Activated CD4-positive, alpha-beta T cell treated with anti-CD3 and anti-CD28 coated beads, Interleukin-2, amount 50 U/mL, for 4 hours (primary cell): ENCODE data around the gene MIR17HG.
"Not testable (repeated sequence)": the region's sequence is repeated elsewhere in the genome, so short reads cannot be mapped to it uniquely, and the experiment has no call there.

Experiments
- DNase-seq, 2 experiments: peaks; one replicate each; pipeline ENCODE4 v3.0.0-alpha.2; 2020

MIR17HG gene

DNA sequence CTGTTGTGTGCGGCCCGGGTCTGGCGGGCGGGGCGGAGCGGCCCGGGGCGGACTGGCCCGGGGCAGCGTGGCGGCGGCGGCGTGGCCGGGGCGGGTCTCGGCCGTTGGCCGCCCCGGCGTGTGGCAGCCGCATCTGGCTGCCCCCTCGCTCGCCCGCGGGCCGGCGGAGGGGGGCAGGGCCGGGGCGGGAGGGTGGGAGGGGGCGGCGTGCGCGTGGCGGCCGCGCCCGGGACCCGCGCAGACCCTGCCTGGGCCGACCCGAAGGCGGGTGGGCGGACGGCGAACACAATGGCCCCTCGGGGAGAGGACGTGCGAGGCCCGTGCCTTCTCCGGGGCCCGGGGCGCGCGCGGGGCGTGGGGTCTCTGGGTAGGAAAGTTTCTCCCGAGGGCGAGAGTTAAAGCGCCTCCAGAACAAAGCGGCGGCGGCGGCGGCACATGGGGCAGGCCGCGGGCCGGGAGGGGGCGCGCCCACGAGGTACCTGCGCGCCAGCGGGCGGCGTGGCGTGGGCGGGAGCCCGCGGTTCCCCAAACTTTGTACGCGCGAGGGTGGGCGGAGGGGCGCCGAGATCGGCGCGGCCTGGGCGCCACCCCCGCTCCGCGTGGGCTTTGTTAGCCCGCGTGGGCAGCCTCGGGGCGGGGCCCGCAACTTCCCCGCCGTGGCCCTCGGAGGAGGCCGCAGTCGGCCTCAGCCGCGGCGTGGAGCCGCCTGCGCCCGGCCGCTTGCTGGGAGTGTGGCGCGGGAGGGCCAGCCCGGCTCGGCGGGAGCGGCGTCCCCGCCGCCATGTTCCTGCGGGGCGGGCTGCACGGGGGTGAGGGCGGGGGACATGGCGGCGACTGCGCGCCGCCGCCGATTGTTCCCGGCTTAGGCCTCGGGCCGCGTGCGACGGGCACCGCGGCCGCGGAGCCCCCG, 764 bp downstream of the MIR17HG start:
- peak; percentile 79 to 86 for DNase-seq

DNA sequence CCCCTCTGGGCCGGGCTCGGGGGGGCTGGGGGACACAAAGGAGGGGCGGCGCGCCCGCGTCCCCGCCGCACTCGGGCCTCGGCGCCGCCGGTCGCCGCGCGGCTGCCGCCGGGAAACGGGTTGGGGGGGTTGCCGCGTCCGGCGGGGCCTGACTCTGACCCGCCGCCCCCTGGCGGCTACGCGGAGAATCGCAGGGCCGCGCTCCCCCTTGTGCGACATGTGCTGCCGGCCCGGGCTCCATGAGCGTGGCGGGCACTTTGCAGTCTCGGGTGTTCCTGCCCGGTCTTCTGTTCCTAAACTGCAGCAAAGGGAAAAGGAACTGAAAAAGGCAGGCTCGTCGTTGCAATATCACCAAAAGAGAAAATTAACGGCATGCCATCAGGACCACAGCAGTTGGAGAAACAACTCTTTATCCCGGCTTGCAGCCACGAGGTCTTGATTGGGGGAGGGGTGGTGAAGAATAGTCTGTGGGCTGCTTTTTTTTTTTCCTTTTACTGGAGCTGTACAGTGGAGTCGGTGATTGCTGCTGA, 1.5 kb downstream of the MIR17HG start:
- peak; percentile 90 to 91 for DNase-seq

- DNase-seq = no peak
These were observed 2.8 kb downstream of the MIR17HG start for GRCh38 chr13:91349992-91350911.

- DNase-seq = no peak
These were observed 3.6 kb downstream of the MIR17HG start for GRCh38 chr13:91351123-91351522.

DNA sequence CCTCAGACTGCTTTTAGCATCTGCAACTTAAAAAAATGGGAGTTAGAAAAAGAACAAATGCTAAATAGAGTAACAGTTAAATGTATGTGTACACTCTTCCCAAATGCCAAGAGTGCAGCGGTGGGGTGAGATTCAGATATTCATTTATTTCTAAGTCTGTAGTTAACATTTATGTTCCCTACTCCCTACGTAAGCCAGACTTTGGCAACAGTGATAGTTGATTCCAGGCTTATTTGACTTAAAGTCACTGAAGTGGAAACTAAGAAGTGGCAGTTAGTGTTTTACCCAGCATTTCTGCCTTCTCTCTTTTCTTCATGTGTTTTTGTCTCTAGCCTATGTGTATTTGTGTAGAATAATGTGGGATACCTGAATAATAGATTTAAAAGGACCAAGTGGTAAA, 4.5 kb downstream of the MIR17HG start:
- no peak for DNase-seq

DNA sequence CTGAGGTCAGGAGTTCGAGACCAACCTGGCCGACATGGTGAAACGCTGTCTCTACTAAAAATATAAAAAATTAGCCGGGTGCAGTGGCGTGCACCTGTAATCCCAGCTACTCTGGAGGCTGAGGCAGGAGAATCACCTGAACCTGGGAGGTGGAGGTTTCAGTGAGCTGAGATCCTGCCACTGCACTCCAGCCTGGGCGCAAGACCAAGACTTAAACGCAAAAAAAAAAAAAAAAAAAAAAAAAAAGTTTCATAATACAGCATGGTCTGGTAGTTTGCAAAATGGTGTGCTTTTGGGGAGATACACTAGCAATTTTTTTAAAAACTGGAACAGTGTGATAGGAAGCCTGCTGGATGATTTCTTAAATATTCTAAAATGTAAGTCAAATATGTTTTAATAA, 5.4 kb downstream of the MIR17HG start:
- DNase-seq = not testable (repeated sequence)

GRCh38 chr13:91353494-91353893, 6.0 kb downstream of the MIR17HG start:
- DNase-seq = no peak

GRCh38 chr13:91355099-91355825, 7.8 kb downstream of the MIR17HG start:
- DNase-seq = no peak

DNA sequence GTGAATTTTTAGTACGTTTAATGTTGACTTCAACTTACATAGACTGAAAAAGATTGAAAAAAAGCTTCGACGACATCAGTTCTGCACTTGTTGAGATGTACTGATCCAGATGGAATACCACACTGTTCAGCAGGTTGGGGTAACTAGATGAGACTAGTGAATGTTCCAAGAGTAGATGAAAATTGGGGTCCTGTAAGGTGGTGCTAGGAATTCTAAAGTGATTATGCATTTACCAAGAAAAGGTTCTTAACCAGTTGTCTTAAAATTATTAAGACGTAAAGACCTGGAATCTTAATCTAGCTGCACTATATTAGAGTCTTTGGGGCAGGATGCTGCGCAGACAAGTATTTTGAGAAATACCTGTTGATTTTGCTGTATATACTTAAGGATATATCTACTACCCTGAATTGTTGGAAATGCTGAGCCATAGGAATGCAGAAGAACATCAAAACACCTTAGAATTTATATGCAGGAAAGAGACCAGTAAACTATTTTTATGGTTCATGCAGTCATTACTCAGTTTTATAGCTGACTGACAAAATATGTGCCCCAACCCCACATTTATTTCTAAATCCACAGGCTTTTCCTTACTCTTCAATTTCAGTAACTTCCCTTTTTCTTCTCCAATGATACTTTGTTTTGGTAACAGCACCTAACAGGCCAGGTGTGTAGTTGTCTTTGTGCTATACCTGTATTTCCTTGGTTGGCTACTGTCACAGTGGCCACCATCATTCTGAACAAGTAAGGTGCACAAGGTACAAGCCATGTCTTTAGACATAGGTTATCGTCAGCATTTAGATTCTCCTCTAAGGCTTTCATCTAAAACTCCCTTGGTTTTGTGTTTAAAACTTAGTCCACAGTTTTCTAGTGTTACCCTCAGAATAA, 8.6 kb downstream of the MIR17HG start:
- no peak for DNase-seq

DNA sequence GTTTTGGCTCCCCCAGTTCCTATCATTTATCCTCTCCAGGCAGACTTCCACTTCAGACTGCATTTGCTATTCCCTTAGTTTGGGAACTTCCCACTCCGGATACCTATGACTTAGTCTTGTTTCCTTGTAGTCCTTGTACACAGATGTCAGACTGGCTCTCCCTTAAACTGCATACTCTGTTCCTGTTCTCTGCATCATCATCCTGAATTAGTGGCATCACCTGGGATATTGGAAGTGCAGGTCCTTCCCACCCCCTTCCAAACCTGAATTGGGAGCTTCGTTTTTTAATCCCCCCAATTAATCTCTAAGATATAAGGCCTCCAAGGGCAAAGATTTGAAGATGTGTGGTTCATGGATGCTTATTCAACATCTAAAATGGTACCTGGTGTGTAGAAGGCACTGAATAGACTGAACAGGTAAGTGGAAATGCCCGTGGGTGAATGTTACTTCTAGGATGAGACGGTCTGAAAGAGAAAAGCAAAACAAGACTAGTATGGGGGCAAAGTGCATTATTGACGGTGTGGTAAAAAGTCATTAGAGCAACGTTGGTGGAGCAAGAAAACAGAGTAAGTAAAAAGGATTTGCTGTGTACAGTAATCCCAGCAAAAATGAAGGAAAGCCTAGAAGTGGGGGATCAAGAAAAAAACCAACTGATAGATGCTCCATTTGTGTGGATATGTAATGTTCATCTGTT, 9.6 kb downstream of the MIR17HG start:
- no peak for DNase-seq

DNA sequence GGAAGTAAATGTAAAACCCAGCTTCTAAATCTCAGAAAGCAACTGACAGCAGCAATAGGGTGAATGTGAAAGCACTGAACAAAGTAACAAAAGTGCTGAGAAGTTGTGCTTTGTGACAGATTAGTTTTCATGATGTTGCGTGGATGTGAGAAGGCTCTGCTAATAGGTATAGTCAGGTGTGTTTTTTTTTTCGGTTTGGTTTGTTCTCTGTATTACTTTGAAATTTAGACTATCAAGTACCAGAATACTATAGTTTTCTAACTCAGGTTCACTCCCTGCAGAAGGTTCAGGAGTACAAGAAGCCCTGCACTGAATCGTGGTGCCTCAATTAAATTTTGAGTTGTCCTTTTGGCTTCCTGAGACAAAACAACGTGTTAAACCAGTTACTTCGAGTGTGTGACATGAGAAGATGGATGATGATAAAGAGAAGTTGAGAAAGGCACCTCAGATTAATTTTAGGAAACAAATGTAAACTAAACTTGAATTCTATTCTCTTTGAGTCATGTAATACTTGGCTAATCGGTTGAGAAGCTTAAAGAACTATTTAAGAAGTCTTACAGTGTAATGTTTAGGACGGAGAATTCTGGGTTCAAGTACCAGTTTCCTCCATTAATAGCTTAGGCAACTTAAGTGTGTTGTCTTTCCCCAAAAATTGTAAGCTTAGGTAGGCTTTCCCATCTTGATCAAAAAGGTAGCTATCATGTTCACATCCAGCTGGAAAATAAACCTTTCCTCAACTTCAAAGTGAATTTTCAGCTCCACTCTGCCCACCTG, 10.3 kb downstream of the MIR17HG start:
- DNase-seq = no peak

- no peak for DNase-seq
These were observed 10.9 kb downstream of the MIR17HG start for GRCh38 chr13:91358387-91358782.

DNA sequence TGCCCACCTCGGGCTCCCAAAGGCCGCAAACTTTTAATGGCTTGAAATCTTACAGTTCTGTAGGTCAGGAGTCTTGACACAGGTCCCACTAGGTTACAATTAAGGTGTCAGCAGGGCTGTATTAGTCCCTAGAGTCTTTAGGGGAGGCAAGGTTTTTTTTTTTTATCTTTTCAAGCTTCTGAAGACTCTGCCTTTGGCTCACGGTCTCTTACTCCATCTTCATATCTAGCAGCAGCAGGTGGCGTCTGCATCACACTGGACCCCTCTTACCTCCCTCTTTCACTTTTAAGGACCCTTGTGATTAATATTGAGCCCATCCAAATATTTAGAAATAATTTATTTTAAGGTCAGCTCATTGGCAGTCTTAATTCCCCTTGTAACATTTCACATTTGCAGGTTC, 11.6 kb downstream of the MIR17HG start:
- DNase-seq = no peak

- no peak for DNase-seq
These were observed 12.1 kb downstream of the MIR17HG start for GRCh38 chr13:91359631-91360030.

DNA sequence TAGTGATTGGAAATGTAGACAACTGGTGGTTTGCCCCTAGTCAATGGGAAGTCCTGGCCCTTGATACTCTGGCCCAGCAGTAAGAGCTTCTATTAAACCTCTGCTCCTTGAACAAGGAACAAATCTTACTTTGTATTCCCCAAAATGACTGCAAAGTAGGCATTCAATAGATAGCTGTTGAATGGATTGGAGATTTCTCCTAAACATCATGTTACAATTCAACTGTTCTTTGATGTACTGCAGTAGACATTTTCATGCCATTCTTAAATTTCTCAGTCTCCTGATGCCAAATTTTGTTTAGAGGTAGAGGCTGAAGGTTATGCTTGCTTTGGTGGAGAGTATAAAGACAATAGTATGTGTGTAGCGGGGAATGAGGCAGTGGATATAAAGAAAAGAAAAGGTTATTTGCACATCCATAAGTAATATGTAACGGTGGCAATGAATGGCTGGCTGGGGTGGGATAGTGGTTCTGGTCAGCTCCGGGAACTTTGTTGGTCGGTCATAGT, 12.8 kb downstream of the MIR17HG start:
- DNase-seq = no peak

DNA sequence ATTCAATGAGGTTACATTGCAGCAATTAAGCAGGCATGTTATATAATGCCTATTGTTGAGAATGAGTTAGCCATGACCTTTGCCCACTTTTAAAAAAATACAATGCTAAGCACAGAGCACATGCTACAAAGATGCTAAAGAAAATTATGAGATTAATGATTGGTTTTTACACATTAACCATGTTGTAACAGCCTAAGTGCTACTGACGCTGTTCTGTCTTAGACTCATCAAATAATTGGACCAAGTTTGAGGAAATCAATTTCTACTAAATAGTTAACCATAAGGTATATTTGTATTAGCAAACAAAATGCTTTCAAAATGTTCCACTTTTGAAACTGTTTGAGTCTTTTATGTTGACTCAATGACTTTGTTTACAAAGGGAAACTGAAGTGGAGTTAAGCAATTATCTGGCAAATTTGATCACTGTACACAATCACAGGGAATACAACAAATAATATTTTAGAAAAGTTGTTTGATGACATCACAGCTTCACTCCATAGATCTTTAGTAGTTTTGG, 14.3 kb downstream of the MIR17HG start:
- no peak for DNase-seq

DNA sequence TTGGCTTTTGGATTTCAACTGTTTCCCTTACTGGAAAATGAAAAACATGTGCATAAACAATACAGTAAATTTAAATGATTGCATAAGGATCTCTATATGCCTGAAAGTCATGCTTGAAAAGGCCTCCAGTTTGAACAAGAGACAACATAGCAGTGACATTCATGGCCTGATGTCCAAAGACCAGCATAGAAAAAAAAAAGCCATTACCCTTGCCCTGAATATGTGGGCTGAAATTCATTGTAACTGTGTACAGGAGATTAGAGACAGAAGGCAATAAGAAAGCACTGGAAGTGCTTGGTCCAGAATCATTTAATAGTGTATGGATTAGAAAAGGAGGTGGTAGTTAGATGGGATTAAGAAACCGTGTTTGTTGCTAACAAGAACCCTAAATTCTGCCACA, 15.4 kb downstream of the MIR17HG start:
- DNase-seq = no peak

DNA sequence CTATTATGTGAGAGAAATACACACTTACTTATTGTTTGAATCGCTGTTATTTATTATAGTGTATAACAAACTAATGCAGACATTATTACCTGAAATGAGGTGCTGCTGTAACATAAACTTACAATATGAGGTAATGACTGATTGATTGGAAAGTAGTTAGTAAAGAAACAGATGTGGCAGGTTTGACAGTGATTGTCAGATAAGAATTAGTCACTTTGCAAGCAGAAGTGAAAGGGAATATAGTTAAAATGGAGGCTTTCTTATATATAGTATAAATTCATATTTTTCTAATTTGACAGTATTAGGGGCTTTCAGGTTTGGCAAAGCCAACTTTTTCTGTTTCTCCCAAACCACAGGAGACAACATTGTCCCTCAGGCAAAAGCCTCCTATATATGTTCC, 20.6 kb downstream of the MIR17HG start:
- no peak for DNase-seq

- DNase-seq = no peak
These were observed 21.4 kb downstream of the MIR17HG start for GRCh38 chr13:91368676-91369440.
